SU-DHL-6 (cell line): Measurements from ENCODE around the gene DHCR24.

Source experiments
- H2AFZ ChIP-seq: fragments of 200-600 bp; sonication (generic); 2 replicates; pipeline ENCODE4 v1.6.1; 2014; ENCODE audit warnings: low read depth, mild to moderate bottlenecking, moderate library complexity, mixed read lengths, antibody characterized with exemption, low read length; ENCODE audit not compliant: severe bottlenecking
- H3F3A ChIP-seq: fragments of 200-600 bp; shearing (Covaris generic); 2 replicates; pipeline ENCODE4 v1.6.0; 2016; ENCODE audit warnings: antibody characterized with exemption, mild to moderate bottlenecking; ENCODE audit not compliant: insufficient read depth
- H3K27ac ChIP-seq: fragments of 200-600 bp; sonication (generic); 2 replicates; pipeline ENCODE4 v1.5.1; 2016; ENCODE audit warnings: low read depth, mild to moderate bottlenecking, low read length, moderate library complexity, mixed read lengths
- H3K27me3 ChIP-seq: fragments of 200-600 bp; sonication (generic), shearing (Covaris generic); 2 replicates; pipeline ENCODE4 v1.6.0; 2014; ENCODE audit warnings: mild to moderate bottlenecking, low read length
- H3K36me3 ChIP-seq: fragments of 200-600 bp; sonication (generic); 2 replicates; pipeline ENCODE4 v1.6.1; 2014; ENCODE audit warnings: mild to moderate bottlenecking, low read length, mixed read lengths
- H3K4me2 ChIP-seq: fragments of 300-600, 200-600 bp; shearing (Covaris generic), sonication (generic); 2 replicates; pipeline ENCODE4 v1.6.0; 2014; ENCODE audit warnings: low read length, low read depth, mild to moderate bottlenecking; ENCODE audit not compliant: poor library complexity, severe bottlenecking
- H3K4me3 ChIP-seq: fragments of 200-600 bp; sonication (generic); 2 replicates; pipeline ENCODE4 v1.5.1; 2014; ENCODE audit warnings: antibody characterized with exemption, low read length, mild to moderate bottlenecking, mixed read lengths; ENCODE audit not compliant: insufficient read depth, poor library complexity, severe bottlenecking
- H3K79me2 ChIP-seq: fragments of 200-600 bp; sonication (generic); 2 replicates; pipeline ENCODE4 v1.6.1; 2014; ENCODE audit warnings: mild to moderate bottlenecking, low read length, moderate library complexity; ENCODE audit not compliant: insufficient read depth
- H3K9ac ChIP-seq: fragments of 200-600 bp; sonication (generic); 2 replicates; pipeline ENCODE4 v1.7.0; 2014; ENCODE audit warnings: mild to moderate bottlenecking, low read length
- H3K9me2 ChIP-seq: fragments of 200-600 bp; sonication (generic); replicated peaks from 2 replicates; pipeline ENCODE4 v1.6.1; 2014; ENCODE audit warnings: low read length; ENCODE audit not compliant: insufficient read depth
- H3K9me3 ChIP-seq: fragments of 200-600 bp; sonication (generic); 2 replicates; pipeline ENCODE4 v1.6.1; 2014; ENCODE audit warnings: low read length, mixed read lengths; ENCODE audit not compliant: insufficient read depth
- H4K20me1 ChIP-seq: fragments of 200-600 bp; sonication (generic); 2 replicates; pipeline ENCODE4 v1.6.1; 2014; ENCODE audit warnings: low read depth, mild to moderate bottlenecking, antibody characterized with exemption, low read length, moderate library complexity, mixed read lengths
- EZH2phosphoT487 ChIP-seq: fragments of 200-600 bp; sonication (generic), shearing (Covaris generic); conservative IDR thresholded peaks from 2 replicates; pipeline ENCODE4 v1.6.1; 2018; ENCODE audit warnings: mild to moderate bottlenecking, antibody characterized with exemption, low read length, moderate library complexity, mixed read lengths
- TF ChIP-seq, protein P1 (sequence below): fragments of 200-600 bp; sonication (generic); IDR thresholded peaks from one replicate; pipeline ENCODE4 v1.5.1; 2017; ENCODE audit warnings: antibody characterized with exemption, mild to moderate bottlenecking, low read length, moderate library complexity; ENCODE audit not compliant: insufficient read depth, poor library complexity, severe bottlenecking

DHCR24 gene

DNA sequence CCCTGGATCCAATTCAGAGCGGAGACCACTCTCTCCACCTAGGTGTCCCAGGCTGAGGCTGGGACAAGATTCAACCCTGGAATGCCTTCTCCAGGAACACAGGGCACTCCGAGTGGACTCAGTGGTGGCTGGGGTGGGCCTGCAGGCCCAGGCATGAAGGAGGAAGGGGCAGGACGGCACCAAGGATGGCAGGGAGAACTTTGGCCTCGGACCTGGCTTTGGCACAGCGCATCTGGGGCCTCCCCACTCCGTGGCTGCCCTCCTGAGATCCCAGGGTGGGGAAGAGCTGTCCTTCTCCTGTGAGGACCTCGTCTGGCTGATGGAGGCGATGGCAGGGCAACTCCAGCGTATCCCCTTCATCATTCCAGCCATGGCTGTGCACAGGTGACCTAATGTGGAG is 35.6 kb downstream of the DHCR24 start:
- H3K9me2 ChIP-seq: no peaks in the 10 kb centered on the region
- H3K4me3 ChIP-seq: no peak overlapping the region
- no peak overlapping the region for H3K4me2 ChIP-seq
- no peak overlapping the region for H3K9ac ChIP-seq
- TF ChIP-seq, protein P1, sequence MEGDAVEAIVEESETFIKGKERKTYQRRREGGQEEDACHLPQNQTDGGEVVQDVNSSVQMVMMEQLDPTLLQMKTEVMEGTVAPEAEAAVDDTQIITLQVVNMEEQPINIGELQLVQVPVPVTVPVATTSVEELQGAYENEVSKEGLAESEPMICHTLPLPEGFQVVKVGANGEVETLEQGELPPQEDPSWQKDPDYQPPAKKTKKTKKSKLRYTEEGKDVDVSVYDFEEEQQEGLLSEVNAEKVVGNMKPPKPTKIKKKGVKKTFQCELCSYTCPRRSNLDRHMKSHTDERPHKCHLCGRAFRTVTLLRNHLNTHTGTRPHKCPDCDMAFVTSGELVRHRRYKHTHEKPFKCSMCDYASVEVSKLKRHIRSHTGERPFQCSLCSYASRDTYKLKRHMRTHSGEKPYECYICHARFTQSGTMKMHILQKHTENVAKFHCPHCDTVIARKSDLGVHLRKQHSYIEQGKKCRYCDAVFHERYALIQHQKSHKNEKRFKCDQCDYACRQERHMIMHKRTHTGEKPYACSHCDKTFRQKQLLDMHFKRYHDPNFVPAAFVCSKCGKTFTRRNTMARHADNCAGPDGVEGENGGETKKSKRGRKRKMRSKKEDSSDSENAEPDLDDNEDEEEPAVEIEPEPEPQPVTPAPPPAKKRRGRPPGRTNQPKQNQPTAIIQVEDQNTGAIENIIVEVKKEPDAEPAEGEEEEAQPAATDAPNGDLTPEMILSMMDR: no peak
- no peak for TF ChIP-seq EZH2phosphoT487
- peaks cover 11% of the 10 kb centered on the region; the same call in 1 of the 2 replicates for H3K36me3 ChIP-seq
- H3F3A ChIP-seq: no peaks in the 10 kb centered on the region
- no peak overlapping the region for H3K27ac ChIP-seq
- H4K20me1 ChIP-seq: no peaks in the 10 kb centered on the region
- no peaks in the 10 kb centered on the region for H3K79me2 ChIP-seq
- no peaks in the 10 kb centered on the region for H3K9me3 ChIP-seq
- no peak overlapping the region for H2AFZ ChIP-seq
- H3K27me3 ChIP-seq: no peaks in the 10 kb centered on the region

DNA sequence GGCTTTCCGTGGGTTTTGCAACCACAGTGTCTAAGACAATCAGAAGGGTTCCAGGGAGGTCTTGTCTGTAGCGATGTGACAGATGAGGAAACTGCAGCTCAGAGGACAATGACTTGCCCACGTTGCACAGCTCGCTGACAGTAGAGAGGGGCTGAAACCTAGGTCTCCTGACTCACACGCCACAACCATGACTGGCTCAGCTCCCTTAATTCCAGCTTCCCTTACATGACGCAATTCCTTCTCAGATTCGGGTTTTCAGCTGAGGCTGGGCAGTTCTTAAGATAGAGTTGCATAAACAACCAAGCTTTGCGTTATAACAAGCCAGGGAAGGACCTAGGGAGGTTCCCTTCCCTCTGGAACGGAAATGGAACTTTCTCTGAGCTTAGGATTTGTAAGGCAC is 36.3 kb downstream of the DHCR24 start:
- Histone ChIP-seq H3K27ac (no peak overlapping the region), H4K20me1 (no peaks in the 10 kb centered on the region), H3K9me2 (no peaks in the 10 kb centered on the region), H3K4me3 (no peak overlapping the region), H3K79me2 (no peaks in the 10 kb centered on the region), H3K27me3 (no peaks in the 10 kb centered on the region), H3F3A (no peaks in the 10 kb centered on the region), H3K9me3 (no peaks in the 10 kb centered on the region), H2AFZ (no peak overlapping the region), H3K9ac (no peak overlapping the region), H3K4me2 (no peak overlapping the region), H3K36me3 (peaks cover 11% of the 10 kb centered on the region; the same call in 1 of the 2 replicates)
- TF ChIP-seq, protein P1: no peak
- no peak for TF ChIP-seq EZH2phosphoT487

DNA sequence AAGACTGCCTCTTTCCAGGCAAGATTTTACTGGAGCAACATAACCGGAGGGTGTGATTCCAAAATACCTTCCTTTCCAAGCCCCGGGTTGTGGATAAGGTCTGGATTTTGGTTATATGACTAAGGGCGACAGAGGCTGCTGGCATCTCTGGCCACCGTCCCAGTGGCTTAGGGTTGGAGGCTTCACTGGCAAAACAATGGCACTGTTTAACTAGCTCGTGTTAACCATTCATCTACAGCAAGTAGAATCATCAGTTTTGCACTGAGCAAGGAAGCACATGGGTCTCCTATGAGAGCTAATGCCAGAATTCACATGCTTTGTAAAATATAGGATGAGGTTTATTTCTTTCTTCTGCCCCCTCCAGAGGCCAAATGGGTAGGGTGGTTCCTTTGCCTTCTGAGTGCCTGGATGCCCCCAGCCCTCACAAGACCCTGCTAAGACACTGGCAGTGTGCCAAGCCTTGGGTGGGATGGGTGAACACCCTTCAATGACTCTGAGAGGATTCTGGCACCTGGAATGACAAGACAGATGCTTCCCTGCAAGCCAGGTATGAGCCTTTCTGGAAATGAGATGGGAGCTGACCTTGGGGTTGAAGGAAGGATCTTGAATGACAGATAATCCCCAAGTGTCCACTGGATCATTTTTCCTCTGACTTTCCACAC is 36.8 kb downstream of the DHCR24 start:
- Histone ChIP-seq H2AFZ (no peak overlapping the region), H3K36me3 (peaks cover 11% of the 10 kb centered on the region; the same call in 1 of the 2 replicates), H3K9me2 (no peaks in the 10 kb centered on the region), H3K27ac (no peak overlapping the region), H3F3A (no peaks in the 10 kb centered on the region), H3K9me3 (no peaks in the 10 kb centered on the region), H3K4me3 (no peak overlapping the region), H3K79me2 (no peaks in the 10 kb centered on the region), H3K4me2 (no peak overlapping the region), H4K20me1 (no peaks in the 10 kb centered on the region), H3K9ac (no peak overlapping the region), H3K27me3 (no peaks in the 10 kb centered on the region)
- TF ChIP-seq, protein P1: no peak
- no peak for TF ChIP-seq EZH2phosphoT487
